Uterus (tissue), 4 donors: Measurements from ENCODE around the gene ZBP1. TPM values are rescaled to one million over a fixed set of nuclear protein-coding genes. Genes with fewer than 3 reads are reported as not detected.

Experiments used
- DNase-seq, 2 donors: peaks; one replicate each; pipeline ENCODE4 v3.0.0-alpha.2; 2019 to 2020
- H3K27ac ChIP-seq, 2 donors: fragments of 200-600 bp; sonication (generic); 1 replicate in 1 of 2; 2 replicates in 1 of 2; pipeline ENCODE4 v1.5.1; 2016 to 2018
- H3K27me3 ChIP-seq, 2 donors: fragments of 200-600 bp; sonication (generic); one replicate each; pipeline ENCODE4 v1.5.1; 2018 to 2019; ENCODE audit warnings: control low read depth in 1 of 2
- H3K36me3 ChIP-seq, 2 donors: fragments of 200-600 bp; sonication (generic); one replicate each; pipeline ENCODE4 v1.5.1; 2019; ENCODE audit warnings: control low read depth in 1 of 2
- H3K4me1 ChIP-seq, 2 donors: fragments of 200-600 bp; sonication (generic); one replicate each; pipeline ENCODE4 v1.5.1; 2018 to 2019; ENCODE audit warnings: control low read depth in 1 of 2
- H3K4me3 ChIP-seq, 2 donors: fragments of 200-600 bp; sonication (generic); 1 replicate in 1 of 2; 2 replicates in 1 of 2; pipeline ENCODE4 v1.5.1; 2018 to 2019; ENCODE audit warnings: mild to moderate bottlenecking in 1 of 2
- H3K9me3 ChIP-seq, 2 donors: fragments of 200-600 bp; sonication (generic); one replicate each; pipeline ENCODE4 v1.5.1; 2019; ENCODE audit warnings: control low read depth in 1 of 2
- POLR2A ChIP-seq, 2 donors: fragments of 450-650 bp; IDR thresholded peaks; one replicate each; pipeline ENCODE4 v1.6.1; 2016; ENCODE audit warnings: antibody characterized with exemption in 2 of 2, mild to moderate bottlenecking in 1 of 2, moderate library complexity in 1 of 2
- intact Hi-C: fragments of 100-400 bp; cut with DNase I; formaldehyde crosslinking; loops from one replicate; pipeline ENCODE4 v1.15.1; 2023; ENCODE audit warnings: low total_unique reads
- total RNA-seq, 4 donors: library from RNA; depleted of rRNA in 3 of 4; stranded (reverse); fragments of >200 nt in 3 of 4; gene quantifications; one replicate each; pipeline versions ENCODE4 v1.1.0 to v1.2.4, GENCODE V29; 2014 to 2023
- TF ChIP-seq, protein P1 (sequence below), 4 experiments: fragments of 200-600 bp in 2 of 4; fragments of 450-650 bp in 2 of 4; sonication (generic) in 2 of 4; IDR thresholded peaks; one replicate each; pipeline ENCODE4 v1.5.1; 2016 to 2019; ENCODE audit warnings: antibody characterized with exemption in 4 of 4, mild to moderate bottlenecking in 2 of 4, moderate library complexity in 1 of 4
- donor health status: DM: yes; HTN: yes; CAD: no.

ZBP1 gene
- total RNA-seq, 4 donors from 2014 or later, result 0.46 TPM; not detected in 3

- no peaks in the 10 kb centered on the region for H3K4me1 ChIP-seq
- H3K27me3 ChIP-seq, result no peaks in the 10 kb centered on the region
- intact Hi-C loops, result no loop called here
- H3K36me3 ChIP-seq, result no peaks in the 10 kb centered on the region
- H3K27ac ChIP-seq, result no peak overlapping the region
- H3K9me3 ChIP-seq, result no peaks in the 10 kb centered on the region
- no peak for DNase-seq
- no peak overlapping the region for H3K4me3 ChIP-seq
- no peak for TF ChIP-seq POLR2A (IDR thresholded peaks at IDR 0.05)
- TF ChIP-seq, protein P1, sequence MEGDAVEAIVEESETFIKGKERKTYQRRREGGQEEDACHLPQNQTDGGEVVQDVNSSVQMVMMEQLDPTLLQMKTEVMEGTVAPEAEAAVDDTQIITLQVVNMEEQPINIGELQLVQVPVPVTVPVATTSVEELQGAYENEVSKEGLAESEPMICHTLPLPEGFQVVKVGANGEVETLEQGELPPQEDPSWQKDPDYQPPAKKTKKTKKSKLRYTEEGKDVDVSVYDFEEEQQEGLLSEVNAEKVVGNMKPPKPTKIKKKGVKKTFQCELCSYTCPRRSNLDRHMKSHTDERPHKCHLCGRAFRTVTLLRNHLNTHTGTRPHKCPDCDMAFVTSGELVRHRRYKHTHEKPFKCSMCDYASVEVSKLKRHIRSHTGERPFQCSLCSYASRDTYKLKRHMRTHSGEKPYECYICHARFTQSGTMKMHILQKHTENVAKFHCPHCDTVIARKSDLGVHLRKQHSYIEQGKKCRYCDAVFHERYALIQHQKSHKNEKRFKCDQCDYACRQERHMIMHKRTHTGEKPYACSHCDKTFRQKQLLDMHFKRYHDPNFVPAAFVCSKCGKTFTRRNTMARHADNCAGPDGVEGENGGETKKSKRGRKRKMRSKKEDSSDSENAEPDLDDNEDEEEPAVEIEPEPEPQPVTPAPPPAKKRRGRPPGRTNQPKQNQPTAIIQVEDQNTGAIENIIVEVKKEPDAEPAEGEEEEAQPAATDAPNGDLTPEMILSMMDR (IDR thresholded peaks at IDR 0.05), result no peak
These were observed 3.9 kb downstream of the ZBP1 start for GRCh38 chr20:57616143-57616951.

DNA sequence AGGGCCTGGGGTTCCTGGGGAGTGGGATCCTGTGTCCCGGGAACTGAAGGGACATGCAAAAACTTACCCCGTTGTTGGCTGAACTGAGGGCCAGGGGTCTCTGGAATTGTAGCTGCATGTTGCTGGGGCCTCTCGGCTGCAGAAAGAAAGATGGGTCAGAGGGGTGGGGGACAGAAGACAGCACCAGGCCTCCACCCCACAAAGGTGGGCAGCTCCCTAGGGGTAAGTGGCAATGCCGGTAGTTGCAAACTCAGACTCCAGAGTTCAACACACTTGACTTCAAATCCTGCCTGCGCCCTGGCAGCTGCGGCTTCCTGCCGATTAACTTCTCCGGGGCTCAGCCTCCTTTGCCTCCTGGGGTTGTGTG, 4.8 kb downstream of the ZBP1 start:
- Histone ChIP-seq H3K27me3 (no peaks in the 10 kb centered on the region), H3K27ac (no peak overlapping the region), H3K4me3 (no peak overlapping the region), H3K4me1 (no peaks in the 10 kb centered on the region), H3K9me3 (no peaks in the 10 kb centered on the region), H3K36me3 (no peaks in the 10 kb centered on the region)
- no peak for DNase-seq
- TF ChIP-seq, protein P1 (IDR thresholded peaks at IDR 0.05), result no peak
- TF ChIP-seq POLR2A (IDR thresholded peaks at IDR 0.05), result no peak
- intact Hi-C loops, result no loop called here

DNA sequence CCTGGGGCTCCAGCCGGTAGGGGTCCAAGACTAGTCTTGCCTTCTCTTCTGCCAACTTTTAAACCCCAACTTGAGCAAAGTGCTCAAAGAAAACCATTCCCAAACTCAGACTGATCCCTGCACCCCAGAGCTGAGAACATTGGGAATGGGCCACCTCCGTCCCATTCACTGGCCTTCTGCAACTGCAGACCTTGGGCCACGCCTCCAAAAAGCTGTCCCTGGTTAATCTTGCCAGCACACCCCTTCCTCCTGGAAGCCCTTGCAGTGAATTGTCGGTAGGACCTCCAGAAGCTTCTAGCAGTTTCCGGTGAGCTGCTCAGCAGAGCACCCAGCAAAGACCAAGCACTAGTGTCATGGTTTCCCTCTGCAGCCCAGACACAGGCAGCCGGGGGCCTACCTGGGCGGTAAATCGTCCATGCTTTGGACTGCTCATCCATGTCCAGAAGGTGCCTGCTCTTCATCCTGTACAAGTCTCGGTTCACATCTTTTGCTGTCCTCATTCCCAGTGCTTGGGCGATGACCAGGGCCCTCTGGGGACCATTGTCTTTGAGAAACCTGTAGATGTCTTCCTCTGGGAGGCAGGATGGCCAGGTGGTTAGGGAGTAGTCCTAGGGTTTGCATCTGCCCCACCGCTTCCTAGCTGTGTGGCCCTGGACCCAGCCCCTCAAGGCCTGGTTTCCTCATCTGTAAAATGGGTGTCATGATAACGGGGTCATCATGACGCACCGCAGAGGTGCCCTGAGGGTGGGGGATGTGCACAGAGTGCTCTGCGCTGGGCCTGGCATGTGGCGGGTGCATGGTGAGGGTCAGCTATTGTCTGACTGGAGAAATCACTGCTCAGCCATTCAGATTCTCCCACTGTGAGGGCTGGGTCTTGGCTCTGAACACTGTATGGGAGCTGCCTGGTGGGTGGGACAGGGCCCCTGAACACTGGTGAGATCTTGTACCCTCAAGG, 5.5 kb downstream of the ZBP1 start:
- TF ChIP-seq, protein P1 (IDR thresholded peaks at IDR 0.05), result no peak
- TF ChIP-seq POLR2A (IDR thresholded peaks at IDR 0.05), result no peak
- no peak for DNase-seq
- Histone ChIP-seq H3K27me3 (no peaks in the 10 kb centered on the region), H3K36me3 (no peaks in the 10 kb centered on the region), H3K9me3 (no peaks in the 10 kb centered on the region), H3K27ac (no peak overlapping the region), H3K4me1 (no peaks in the 10 kb centered on the region), H3K4me3 (no peak overlapping the region)
- intact Hi-C loops, result no loop called here

DNA sequence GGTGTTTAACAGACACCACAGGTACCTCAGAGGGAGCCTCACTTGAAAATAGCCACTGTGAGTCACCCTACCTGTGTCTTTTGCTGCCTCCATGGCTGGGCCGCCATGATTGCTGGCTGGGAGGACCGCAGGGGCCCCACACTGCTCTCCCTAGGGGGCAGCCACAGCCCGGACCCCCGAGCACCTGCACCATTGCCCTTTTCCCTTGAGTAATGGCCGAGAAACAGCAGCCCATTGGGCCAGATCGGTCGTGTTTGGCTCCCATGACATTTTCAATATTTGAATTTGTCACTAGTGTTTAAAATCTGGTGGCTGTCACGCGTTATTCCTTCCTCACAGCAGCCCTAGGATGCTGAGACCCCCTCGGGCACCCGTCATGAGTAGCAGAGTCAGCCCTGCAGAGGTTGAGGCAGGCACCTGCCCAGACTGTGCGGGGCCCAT, 6.7 kb downstream of the ZBP1 start:
- Histone ChIP-seq H3K27ac (no peak overlapping the region), H3K4me3 (no peak overlapping the region), H3K27me3 (no peaks in the 10 kb centered on the region), H3K9me3 (no peaks in the 10 kb centered on the region), H3K36me3 (no peaks in the 10 kb centered on the region), H3K4me1 (no peaks in the 10 kb centered on the region)
- intact Hi-C loops, result no loop called here
- TF ChIP-seq, protein P1 (IDR thresholded peaks at IDR 0.05), result no peak
- TF ChIP-seq POLR2A (IDR thresholded peaks at IDR 0.05), result no peak
- DNase-seq, result no peak

DNA sequence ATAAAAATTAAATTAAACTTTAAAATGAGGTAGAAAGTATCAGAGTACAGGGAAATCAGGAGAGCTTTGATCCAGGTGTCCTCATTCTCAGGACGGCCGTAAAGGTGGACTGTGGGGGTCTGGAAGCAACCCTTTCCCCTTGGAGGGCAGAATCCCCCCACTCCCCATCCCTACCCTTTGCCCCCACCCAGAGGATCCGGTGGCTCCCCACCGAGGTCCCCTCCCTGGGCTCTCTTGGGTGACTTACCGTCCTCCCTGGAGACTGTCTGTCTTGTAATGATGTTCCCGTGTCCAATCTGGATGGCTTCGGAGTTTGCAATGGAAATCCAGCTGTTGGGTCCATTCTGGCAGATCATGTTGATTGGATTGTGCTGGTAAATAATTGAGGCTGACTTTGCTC, 7.3 kb downstream of the ZBP1 start:
- DNase-seq, result no peak
- Histone ChIP-seq H3K36me3 (no peaks in the 10 kb centered on the region), H3K9me3 (no peaks in the 10 kb centered on the region), H3K4me1 (no peaks in the 10 kb centered on the region), H3K27ac (no peak overlapping the region), H3K4me3 (no peak overlapping the region), H3K27me3 (no peaks in the 10 kb centered on the region)
- TF ChIP-seq, protein P1 (IDR thresholded peaks at IDR 0.05), result no peak
- no peak for TF ChIP-seq POLR2A (IDR thresholded peaks at IDR 0.05)
- intact Hi-C loops, result no loop called here
